ENCODE measurements around the gene AFDN.

Gene AFDN

DNA sequence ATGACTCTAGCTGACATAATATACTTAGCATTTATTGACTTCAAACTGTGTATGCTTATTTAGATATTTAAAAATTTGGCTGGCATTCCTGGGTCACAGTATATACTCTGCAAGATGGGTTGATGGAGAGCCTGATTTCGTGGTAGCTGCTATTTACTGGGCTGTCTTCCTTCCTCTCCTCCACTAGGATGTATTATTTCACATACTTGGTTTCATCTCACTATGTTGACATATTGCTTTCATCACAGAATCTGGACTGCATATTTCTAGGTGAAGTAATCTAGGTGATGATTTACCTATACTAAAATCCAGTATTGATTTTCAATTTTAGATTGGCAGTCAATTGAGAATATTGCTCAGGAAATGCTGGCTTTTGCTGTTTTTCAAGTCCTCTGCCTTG lies 15.7 kb downstream of the AFDN start:
- no peak for DNase-seq

DNA sequence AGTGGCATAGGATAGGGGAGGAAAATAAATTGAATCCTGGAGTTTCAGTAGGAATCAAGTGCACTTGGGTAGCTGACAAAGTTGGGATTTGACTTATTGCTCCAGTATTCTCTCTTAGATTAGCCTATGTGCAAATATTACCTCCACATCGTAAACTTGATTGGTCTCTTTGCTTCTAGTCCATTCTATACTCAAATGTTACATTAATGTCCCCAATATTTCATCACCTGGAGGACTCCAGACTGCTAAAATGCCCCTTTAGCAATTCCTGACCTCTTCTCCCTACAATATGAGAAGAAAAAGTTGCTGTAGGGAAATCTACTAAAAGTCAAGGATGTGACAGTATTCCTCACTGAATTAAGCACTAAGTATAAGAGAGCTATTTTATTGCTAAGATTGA lies 16.3 kb downstream of the AFDN start:
- ATAC-seq (no peak), DNase-seq (no peak)

More for the DNA sequence above, 15.7 kb downstream of the AFDN start:
- no peak for ATAC-seq

DNA sequence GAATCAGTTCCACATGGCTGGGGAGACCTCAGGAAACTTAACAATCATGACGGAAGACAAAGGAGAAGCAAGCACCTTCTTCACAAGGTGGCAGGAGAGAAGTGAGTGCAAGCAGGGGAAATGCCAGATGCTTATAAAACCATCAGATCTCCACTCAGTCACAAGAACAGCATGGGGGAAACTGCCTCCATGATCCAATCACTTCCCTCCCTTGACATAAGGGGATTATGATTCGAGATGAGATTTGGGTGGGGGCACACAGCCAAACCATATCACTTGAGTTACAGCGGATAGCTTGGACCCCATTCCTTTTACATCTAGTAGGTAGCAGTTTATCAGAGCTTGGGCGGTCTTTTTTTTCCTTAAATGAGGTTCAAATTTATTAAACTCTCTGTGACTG lies 19.1 kb downstream of the AFDN start:
- no peak for DNase-seq
- no peak for ATAC-seq

DNA sequence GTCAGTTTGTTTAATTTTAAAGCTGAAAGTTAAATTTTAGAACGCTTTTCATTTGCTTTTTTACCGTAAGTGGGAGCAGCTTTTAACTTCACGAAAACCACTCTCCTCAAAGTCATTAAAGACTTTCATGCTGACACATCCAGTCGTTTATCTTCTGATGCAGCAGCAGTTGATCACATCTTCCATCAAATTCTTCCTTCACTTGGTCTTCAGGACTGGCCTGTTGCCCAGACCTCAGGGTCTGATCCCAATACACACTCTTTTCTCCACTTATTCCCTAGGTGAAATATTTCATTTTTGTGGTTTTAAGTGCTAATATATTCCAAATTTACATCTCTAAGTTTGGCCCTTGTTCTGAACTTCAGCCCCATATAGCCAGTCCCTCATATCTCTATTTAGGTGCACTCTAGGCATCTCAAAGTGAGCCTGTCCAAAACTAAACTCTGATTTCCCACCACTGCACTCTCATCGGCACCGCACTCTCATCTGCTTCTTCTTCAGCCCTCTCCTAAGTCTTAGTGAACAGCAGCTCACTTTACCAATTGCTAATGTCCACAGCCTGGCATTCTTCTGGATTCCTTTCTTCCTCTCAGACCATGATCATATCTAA lies 20.4 kb downstream of the AFDN start:
- DNase-seq = no peak
- ATAC-seq = no peak

DNA sequence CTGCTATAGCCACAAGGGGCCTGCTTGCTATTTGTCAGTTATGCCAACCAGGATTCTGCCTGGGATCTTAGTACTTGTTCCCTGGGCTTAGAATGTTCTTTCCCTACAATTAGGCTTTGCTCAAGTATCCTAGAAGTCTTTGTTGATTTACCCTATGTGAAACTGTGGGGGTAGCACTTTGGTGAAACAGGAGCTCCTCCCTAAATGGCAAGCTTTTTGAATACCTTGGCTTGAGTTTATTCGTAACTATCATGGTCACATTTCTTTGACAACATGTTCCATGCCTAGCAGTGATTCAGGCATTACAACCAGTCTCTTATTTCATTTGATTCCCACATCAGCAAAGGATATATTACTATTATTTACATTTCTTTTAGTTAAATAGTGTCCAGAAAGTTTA lies 21.2 kb downstream of the AFDN start:
- ATAC-seq = no peak
- no peak for DNase-seq

DNA sequence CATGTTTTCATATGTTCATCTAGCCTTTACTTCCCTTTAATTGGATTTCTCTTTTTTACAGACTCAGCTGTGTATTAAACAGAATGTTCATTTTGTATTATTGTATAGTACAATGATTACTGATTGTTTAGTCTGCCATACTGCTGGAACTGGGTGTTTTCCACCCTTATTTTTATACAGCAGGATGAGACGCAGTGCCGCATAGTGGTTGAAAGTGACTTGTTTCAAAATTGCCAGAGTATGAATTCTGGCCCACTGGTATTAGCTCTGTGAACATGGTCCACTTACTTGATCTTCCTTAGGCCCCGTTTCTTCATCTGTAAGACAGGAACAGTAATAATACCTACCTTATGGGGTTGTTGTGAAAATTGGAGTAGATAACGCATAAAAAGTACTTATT lies 22.1 kb downstream of the AFDN start:
- no peak for ATAC-seq
- no peak for DNase-seq

DNA sequence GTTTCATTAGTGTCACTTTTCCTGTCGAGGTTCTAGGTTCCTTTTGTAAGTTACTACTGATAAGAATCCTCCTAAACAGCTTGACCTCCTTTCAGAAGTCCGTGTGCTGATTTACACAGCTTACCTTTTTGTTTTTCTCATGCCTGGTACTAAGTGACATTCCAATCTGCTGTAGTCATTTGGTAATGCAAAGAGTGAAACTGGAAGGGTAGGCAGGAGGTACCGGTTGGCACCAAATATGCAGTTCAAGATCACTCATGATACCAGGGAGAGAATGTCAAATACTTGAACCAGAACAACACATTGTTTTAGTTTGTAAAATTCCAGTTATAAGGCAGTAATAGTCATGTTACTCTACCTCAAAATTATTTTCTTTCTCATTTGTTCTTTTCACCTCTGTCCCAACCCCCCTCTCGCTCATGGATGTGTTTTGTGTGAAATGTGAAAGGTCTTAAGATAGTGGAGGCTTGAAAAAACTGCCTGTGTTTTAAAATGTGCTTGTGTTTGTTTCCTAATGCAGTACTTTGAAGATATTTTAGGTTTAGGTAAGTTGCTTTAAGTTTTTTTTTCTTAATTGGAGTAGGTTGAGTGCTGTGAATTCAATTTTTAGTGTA lies 23.2 kb downstream of the AFDN start:
- ATAC-seq = no peak
- no peak for DNase-seq

DNA sequence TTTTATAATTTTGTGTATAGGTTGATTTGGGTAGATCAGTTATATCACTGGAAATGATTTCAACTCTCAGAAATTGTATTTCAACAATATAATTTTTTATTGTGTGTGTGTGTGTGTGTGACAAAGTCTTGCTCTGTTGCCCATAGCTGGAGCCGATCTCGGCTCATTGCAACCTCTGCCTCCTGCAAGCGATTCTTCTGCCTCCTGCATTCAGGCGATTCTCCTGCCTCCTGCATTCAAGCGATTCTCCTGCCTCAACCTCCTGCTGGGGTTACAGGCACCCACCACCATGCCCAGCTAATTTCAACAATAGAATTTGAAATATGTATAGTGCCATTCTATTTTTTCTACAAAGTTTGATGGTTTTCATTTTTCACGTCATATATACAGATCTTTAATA lies 24.1 kb downstream of the AFDN start:
- ATAC-seq (no peak), DNase-seq (no peak)

DNA sequence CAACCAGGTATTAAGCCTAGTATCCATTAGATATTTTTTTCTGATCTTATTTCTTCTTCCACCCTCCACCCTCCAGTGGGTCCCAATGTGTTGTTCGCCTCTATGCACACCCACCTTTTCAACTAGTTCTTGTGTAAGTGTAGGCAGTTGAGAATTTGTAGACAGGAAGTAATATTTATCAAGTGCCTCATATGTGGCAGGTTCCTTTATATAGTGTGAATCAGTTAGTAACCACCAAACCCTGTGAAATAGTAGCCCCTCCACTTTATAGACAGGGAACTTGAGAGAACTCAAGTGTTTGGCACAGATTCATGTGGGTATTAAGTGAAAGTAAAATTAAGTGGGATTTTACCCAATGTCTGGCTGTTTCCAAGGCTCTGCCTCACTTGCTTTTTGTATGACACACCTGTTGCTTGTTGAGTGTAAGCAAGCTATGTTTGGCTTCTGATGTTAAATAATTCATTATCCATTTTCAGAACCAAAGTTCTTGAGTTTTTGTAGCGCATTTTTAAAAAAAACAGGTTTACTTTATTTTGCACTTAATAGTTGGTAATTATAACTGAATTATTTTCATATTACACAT lies 24.8 kb downstream of the AFDN start:
- ATAC-seq = no peak
- no peak for DNase-seq

DNA sequence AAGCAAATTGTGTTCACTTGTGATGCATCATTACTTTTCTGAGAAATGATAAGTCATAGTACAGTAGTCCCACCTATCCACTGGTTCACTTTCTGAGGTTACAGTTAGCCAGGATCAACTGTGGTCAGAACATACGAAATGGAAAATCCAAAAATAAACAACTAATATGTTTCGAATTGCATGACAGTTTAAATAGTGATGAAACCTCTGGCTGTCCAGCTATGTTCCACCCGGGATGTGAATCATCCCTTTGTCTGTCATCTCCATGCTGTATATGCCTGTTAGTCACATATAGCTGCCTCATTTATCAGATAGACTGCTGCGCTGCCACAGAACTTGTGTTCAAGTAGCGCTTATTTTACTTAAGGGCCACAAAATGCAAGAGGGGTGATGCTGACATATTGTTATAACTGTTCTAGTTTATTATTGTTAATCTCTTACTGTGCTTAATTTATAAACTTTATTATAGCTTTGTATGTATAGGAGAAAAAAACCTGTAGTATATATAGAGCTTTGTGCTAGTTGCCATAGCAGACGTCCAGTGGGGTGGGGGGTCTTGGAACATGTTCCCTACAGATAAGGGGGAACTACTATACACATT lies 29.2 kb downstream of the AFDN start:
- ATAC-seq (peak; percentile 57), DNase-seq (no peak)

DNA sequence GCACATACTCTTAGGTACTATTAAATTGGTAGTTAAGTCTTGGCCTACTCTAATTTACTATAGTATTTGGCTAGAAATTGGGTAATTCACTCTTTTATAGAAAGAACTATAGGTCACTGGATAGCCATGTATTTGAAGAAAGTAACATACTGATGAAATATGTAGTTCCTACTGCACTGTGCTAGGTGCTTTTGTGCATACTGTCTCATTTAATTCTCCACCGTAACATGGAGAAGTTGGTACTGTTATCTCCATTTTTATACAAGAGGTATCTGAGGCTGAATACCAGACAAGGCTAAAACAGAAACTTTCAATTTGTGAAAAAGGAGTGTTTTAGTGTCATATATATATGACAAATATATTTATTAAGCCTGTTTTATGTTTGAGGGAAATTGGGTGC lies 29.8 kb downstream of the AFDN start:
- no peak for ATAC-seq

DNA sequence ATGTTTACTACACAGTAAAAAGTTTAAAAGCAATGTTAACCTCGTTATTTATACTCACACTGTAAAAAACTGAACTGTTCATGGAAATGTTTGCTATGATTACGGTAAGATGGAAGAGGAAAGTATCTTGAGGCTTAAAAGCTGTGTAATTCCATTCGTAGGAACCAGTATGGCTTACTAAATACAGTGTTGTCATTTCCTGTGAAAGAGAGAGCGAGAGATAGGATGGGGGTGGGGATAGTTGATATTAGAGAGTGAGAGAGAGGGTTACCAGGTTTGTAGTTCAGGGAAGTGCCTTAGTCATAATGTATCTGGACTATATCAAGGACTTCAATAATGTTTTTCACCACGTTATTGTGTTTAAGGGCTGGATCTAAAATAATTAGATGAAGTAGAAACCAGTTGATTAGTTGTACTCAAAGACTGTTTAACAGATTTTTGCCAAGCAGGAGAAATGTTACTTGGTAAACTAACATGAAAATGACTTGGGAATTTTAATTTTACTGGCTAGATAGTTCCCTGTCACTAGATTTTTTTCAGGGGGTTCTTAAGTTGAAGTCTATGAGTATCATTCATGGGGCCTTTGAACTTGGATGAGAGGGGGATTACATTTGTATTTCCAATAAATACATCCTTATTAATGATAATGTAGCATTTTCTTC lies 30.4 kb downstream of the AFDN start:
- ATAC-seq = peak; percentile 36
- DNase-seq = no peak

More for the DNA sequence above, 29.8 kb downstream of the AFDN start:
- DNase-seq = no peak

DNA sequence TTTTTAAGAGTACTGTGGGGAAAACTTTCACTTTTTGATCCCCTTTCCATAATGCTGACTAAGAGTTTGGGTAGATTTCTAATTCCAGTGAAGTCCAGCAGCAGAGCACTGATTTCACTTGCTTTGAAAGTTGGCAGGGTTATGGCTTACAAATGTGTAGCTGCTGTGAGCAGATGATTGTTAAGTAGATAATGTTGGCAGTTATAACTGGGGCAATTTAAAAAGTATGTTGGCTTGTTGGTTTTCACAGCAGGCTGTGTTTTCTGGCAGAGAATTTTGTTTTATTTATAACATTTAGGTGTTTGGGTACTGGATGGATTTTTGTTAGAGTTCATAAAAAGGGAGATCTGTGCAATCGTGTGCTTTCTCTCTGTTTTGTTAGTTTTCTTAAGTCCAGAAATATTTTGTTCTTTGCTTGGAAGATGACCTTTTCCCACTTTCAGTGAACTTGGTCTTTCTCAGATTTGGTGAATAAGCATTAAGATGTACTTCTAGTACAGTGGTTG lies 31.4 kb downstream of the AFDN start:
- ATAC-seq = no peak
- DNase-seq = no peak

DNA sequence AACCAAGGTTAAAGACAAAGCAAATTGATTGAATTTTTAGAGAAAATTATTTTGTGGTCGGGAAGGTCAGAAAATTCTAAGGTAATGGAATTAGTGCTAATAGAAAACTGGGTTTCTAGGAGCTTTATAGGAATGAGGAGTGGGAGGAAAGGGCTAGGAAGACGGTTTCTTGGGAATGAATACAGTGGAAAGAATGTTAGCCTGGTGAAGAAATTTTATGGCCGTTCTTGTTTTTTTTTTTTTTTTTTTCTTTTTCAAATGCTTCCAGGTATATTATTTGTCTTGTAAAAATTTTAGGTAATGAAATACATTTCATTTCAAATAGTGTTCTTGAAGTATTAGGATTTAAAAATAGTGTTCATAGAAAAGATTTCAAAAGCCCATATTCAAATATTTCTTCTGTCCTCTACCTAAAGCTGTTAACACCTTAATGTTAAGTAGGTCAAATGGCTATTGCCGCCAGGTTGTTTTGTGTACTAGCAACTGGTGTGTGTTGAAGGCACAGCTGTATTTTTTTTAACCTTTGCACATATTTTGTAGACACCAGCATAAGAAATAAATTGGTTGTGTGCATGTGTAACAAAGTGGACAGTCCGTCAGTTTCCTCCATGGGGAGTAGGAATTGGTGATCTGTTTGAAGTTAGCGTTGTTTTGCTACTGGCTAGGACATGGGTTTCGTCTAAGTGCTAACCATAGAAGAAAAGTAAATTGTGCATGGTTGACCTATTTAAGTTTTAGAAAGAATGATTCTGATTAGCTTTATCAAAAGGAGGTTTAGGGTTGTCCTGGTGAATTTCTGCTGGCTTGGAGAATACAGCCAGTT lies 32.3 kb downstream of the AFDN start:
- ATAC-seq (no peak), DNase-seq (no peak)

DNA sequence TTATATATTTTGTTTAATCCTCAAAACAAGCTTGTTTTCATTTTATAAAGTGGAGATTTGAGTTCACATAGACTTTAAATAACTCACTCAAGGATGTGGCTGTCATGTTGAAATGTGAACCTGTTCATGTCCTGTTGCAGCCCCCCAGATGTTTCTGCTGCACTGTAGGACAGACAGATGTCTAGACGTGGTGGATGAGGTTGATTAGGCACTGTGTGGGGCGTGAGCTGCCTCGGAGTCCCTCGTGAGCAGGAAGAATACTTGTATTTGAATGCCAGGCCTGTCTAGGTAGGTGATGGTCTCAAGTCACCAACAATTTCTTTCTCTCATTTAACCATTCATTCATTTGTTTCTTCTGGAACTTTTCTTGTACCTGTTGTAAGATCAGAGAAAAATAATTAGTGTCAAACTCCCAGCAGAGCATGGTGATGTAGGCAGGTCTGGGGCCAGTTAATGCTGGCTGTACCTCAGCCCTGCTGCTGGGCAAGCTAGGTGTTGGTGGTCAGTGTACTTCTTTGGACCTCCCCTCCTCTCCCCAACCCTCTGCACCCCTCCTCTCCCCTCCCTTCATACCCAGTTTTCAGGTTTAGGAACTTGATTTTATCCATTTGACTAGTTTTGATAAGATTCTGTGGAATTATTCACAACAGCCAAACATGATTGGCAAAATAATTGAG lies 34.0 kb downstream of the AFDN start:
- DNase-seq = no peak
- no peak for ATAC-seq

DNA sequence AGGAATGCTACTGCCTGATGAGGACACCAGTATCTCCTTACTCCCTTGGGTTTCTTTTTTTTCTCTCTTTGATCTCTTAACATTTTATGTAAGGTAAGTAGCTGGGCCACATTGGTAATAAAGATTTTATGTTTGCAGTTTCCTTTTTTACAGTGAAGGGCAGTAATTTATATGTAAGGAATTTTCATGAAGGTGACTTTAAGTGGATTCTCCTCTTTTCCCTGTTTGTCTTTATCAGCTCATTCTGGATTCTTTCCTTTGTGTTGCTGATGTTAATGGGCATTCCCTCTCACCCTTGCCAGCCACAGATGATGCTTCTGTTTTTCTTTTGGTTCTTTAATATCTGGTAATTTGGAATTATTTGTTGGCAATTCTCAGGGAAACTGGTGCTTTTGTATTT lies 34.7 kb downstream of the AFDN start:
- ATAC-seq = no peak
- DNase-seq = no peak

DNA sequence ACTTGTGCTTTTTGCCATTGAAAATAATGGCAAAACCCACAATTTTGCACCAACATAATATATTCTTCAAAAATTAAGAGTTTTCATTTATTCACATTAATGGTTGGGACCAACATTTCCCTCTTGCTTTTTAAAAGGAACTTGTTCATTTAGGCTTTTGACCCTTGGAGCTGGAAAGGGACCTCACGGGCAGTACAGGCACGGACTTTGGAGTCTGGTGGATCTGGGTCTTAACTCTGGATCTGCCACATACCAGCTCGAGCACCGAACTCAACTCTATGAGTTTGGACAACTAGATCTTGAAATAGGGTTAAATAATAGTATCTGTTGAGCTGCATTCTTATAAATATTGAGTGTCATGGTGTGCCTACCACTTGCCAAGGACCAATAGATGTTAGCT lies 37.2 kb downstream of the AFDN start:
- no peak for DNase-seq

DNA sequence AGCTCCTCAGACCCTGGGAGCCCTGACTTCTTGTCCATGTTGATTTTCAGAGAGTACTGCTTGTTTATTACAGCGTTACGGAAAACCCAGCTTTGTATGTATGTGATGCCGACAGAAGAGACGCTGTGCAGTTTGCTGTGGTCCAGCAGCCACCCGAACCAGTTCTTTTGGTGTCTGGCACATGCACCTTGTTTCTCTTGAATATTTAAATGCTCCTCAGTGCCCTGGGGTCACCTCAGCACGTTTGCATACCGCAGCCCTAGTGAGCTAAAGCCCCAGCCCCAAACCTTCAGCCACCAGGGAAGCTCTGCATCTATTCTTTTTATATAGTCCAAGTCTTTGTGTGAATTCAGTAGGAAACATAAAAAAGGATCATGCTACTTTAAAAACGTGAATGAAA lies 39.9 kb downstream of the AFDN start:
- DNase-seq (no peak), ATAC-seq (no peak)

More for the DNA sequence above, 37.2 kb downstream of the AFDN start:
- ATAC-seq = no peak

DNA sequence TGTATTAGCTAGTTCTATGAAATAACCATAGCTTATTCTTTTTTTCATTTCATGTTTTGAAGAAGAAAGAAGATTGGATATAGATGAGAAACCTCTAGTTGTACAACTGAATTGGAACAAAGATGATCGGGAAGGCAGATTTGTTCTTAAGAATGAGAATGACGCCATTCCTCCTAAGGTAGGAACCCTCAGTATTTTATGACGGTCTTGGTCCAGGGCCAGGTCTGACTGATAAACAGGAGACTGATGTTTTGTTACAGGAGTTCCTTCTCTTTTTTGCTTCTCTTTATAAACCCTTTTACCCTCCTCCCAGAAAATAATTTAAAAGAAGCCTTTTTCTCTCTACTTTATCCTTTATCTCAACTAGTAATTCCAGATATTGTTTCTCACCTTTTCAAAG lies 43.6 kb downstream of the AFDN start:
- no peak for ATAC-seq
- no peak for DNase-seq

DNA sequence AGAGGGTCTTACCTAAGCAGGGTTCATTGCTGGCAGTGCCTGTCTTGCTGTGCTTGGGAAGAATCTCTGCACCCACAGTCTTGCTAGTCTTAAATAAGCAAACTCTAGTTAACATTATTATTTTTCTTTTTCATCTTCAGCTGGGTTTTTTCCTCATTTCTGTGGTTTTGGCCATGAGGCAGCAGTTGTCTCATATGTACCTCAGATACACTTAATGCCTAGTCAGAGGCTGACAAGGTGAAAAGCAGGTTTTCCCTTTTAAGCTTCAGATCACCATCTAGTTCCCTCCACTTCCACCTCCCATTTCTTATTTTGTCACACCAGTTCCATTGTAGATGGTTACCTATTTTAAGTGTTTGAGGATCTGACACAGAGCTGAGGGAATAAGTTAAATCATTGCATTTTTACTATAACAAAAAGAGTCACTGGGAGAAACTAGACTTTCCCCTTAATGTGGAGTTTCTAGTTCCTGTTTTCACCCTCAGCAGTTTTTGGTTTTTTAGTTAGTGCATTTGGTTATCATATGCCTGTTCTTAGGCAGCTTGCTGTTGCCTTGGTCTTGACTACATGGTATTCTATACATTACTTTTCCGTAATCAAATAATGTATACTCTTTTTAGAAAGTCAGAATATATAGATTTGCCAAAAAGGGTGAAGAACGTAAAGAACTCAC lies 46.0 kb downstream of the AFDN start:
- DNase-seq (no peak), ATAC-seq (no peak)
